ENCODE results near the gene RAB21.

Gene RAB21

DNA sequence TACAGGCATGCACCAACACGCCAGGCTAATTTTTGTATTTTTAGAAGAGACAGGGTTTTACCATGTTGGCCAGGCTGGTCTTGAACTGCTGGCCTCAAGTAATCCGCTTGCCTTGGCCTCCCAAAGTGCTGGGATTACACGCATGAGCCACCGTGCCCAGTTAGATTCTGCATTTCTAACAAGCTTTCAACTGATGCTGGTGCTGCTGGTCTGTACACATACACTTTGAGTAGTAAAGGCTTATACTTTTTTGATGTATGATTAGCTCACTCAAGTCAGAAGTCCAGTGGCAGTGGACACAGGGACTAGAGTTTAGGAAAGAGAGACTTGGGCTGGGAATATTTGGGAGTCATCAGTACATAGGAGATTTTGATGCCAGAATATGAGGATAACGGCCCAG lies 82.7 kb downstream of the RAB21 start:
- Histone ChIP-seq H3K18ac (ENCODE audit: low read length) (no peak overlapping the region), H3K36me3 (ENCODE audit: control insufficient read depth, insufficient read depth, low read length) (no peaks in the 10 kb centered on the region), H2BK15ac (replicated peaks; ENCODE audit: low read depth) (no peak overlapping the region), H3K4me1 (ENCODE audit: control insufficient read depth, low read depth, low read length) (peaks cover 3% of the 10 kb centered on the region), H3K79me2 (ENCODE audit: control insufficient read depth, insufficient read depth, low read length) (peaks cover 20% of the 10 kb centered on the region), H3K79me1 (ENCODE audit: low read length) (peaks cover 5% of the 10 kb centered on the region), H4K8ac (ENCODE audit: low read depth, low read length) (no peak overlapping the region), H3K4ac (ENCODE audit: low read depth, low read length) (no peak overlapping the region), H4K5ac (ENCODE audit: low read length) (no peak overlapping the region), H3K9ac (ENCODE audit: low read length) (no peak overlapping the region), H3K4me3 (ENCODE audit: low read length) (no peak overlapping the region), H3K4me2 (ENCODE audit: low read length) (no peak overlapping the region), H3K27me3 (ENCODE audit: insufficient read depth, low read length, poor library complexity) (no peaks in the 10 kb centered on the region), H3K27ac (ENCODE audit: low read depth, low read length) (no peak overlapping the region), H2AK5ac (ENCODE audit: low read length) (no peak overlapping the region), H2BK5ac (ENCODE audit: low read length) (no peak overlapping the region), H2BK120ac (ENCODE audit: low read depth, low read length) (no peak overlapping the region), H3K23ac (ENCODE audit: low read length) (no peak overlapping the region), H3K56ac (ENCODE audit: low read length) (no peak overlapping the region)
- DNase-seq = no peak
- WGBS (ENCODE audit: extremely low coverage, insufficient coverage, low lambda C conversion rate) = no CpG with 5 or more reads among the region's 5 CpGs

DNA sequence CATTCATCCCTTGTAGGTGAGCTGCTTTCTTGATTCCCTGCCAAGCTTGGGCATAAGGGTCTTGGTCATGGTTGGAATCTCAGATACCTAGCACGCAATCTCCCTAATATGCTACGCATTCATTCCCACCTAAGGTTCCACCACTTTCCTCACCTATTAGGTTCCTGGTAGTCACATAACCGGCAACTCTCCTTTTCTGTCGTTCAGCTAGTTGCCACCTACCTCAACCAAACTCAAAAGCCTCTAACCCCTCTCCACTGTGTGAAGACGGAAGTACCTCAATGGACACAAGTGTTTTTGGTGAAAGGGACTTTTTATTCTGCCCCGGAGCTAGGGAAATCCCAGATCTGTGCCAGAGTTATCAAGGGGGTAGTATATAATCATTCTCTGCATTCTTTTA lies 83.6 kb downstream of the RAB21 start:
- Histone ChIP-seq H3K4me1 (ENCODE audit: control insufficient read depth, low read depth, low read length) (peaks cover 3% of the 10 kb centered on the region), H4K5ac (ENCODE audit: low read length) (no peak overlapping the region), H2BK120ac (ENCODE audit: low read depth, low read length) (no peak overlapping the region), H2BK15ac (replicated peaks; ENCODE audit: low read depth) (no peak overlapping the region), H2BK5ac (ENCODE audit: low read length) (no peak overlapping the region), H3K23ac (ENCODE audit: low read length) (no peak overlapping the region), H4K8ac (ENCODE audit: low read depth, low read length) (no peak overlapping the region), H3K27me3 (ENCODE audit: insufficient read depth, low read length, poor library complexity) (no peaks in the 10 kb centered on the region), H3K79me1 (ENCODE audit: low read length) (peaks cover 5% of the 10 kb centered on the region), H3K4me3 (ENCODE audit: low read length) (no peak overlapping the region), H3K27ac (ENCODE audit: low read depth, low read length) (no peak overlapping the region), H2AK5ac (ENCODE audit: low read length) (no peak overlapping the region), H3K56ac (ENCODE audit: low read length) (no peak overlapping the region), H3K79me2 (ENCODE audit: control insufficient read depth, insufficient read depth, low read length) (peaks cover 22% of the 10 kb centered on the region), H3K18ac (ENCODE audit: low read length) (no peak overlapping the region), H3K4me2 (ENCODE audit: low read length) (no peak overlapping the region), H3K36me3 (ENCODE audit: control insufficient read depth, insufficient read depth, low read length) (no peaks in the 10 kb centered on the region), H3K9ac (ENCODE audit: low read length) (no peak overlapping the region), H3K4ac (ENCODE audit: low read depth, low read length) (no peak overlapping the region)
- no CpG with 5 or more reads among the region's 6 CpGs for whole genome bisulfite sequencing (ENCODE audit: extremely low coverage, insufficient coverage, low lambda C conversion rate)
- no peak for DNase-seq

DNA sequence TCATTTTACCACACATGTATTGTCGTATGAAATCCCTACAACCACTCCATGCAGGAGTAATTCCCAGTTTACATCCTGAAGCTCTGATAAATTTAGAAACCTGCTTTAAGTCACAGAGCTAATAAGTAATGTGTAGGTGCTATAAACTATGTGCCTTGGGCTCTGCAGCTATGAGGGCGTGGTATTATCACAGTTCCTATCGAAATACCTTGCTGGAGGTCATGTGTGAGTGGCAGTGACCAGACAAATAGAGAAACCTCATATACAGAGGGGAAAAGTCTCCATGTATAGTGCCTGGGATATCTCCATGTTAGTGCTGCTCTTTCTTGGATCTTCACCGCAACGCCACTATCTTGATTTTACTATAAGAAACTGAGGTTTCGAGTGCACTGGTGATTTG lies 84.0 kb downstream of the RAB21 start:
- H3K79me2 ChIP-seq (ENCODE audit: control insufficient read depth, insufficient read depth, low read length) = peaks cover 24% of the 10 kb centered on the region
- WGBS (ENCODE audit: extremely low coverage, insufficient coverage, low lambda C conversion rate) = no CpG with 5 or more reads among the region's 6 CpGs

DNA sequence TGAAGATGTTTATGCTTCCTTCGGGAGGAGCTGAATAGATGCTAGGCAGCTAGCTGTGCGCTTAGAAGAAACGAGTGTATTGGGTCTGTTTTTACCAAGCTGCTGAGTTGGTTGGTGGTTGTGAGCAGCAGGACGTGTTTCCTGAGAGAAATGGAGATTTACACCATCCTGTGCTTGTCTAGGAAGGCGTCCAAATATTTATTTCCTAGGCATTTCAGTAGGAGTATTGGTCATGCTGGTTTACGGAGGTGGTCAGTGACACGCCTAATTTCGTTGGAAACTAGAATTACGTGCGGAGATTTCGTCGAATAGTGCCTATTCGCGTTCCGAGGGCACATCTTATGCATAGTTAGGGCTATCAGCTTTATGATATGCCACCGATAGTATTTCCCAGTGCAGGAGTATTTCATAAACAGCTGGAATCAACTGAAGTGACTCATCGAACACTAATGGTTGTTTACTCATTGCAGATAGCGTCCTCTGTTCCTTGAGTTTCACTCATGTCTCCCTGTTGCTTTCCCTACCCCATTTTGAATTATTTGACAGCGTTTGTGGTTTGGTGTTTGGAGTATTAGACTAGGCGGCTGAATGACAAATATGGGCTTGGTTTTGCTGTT lies 85.7 kb downstream of the RAB21 start:
- no peaks in the 10 kb centered on the region for H3K36me3 ChIP-seq (ENCODE audit: control insufficient read depth, insufficient read depth, low read length)
- peak overlapping the region; percentile 84 for H3K56ac ChIP-seq (ENCODE audit: low read length)
- peak overlapping the region; percentile 74 for H3K4me3 ChIP-seq (ENCODE audit: low read length)
- H3K27ac ChIP-seq (ENCODE audit: low read depth, low read length) = no peak overlapping the region
- peak overlapping the region; percentile 80 for H3K9ac ChIP-seq (ENCODE audit: low read length)
- DNase-seq = peak; percentile 48
- H3K18ac ChIP-seq (ENCODE audit: low read length) = no peak overlapping the region
- peaks cover 9% of the 10 kb centered on the region for H3K79me1 ChIP-seq (ENCODE audit: low read length)
- no peak overlapping the region for H2BK5ac ChIP-seq (ENCODE audit: low read length)
- no CpG with 5 or more reads among the region's 20 CpGs for WGBS (ENCODE audit: extremely low coverage, insufficient coverage, low lambda C conversion rate)
- H2BK120ac ChIP-seq (ENCODE audit: low read depth, low read length) = no peak overlapping the region
- peaks cover 33% of the 10 kb centered on the region for H3K79me2 ChIP-seq (ENCODE audit: control insufficient read depth, insufficient read depth, low read length)
- H3K27me3 ChIP-seq (ENCODE audit: insufficient read depth, low read length, poor library complexity) = no peaks in the 10 kb centered on the region
- no peak overlapping the region for H4K8ac ChIP-seq (ENCODE audit: low read depth, low read length)
- H3K4me2 ChIP-seq (ENCODE audit: low read length) = peak overlapping the region; percentile 95
- H2BK15ac ChIP-seq (replicated peaks; ENCODE audit: low read depth) = no peak overlapping the region
- H2AK5ac ChIP-seq (ENCODE audit: low read length) = no peak overlapping the region
- peaks cover 3% of the 10 kb centered on the region for H3K4me1 ChIP-seq (ENCODE audit: control insufficient read depth, low read depth, low read length)
- H3K23ac ChIP-seq (ENCODE audit: low read length) = no peak overlapping the region
- peak overlapping the region; percentile 79 for H3K4ac ChIP-seq (ENCODE audit: low read depth, low read length)
- H4K5ac ChIP-seq (ENCODE audit: low read length) = no peak overlapping the region

More for the DNA sequence above, 84.0 kb downstream of the RAB21 start:
- H3K23ac ChIP-seq (ENCODE audit: low read length) = no peak overlapping the region
- H3K4ac ChIP-seq (ENCODE audit: low read depth, low read length) = peak overlapping the region; percentile 65
- H4K8ac ChIP-seq (ENCODE audit: low read depth, low read length) = no peak overlapping the region
- no peaks in the 10 kb centered on the region for H3K27me3 ChIP-seq (ENCODE audit: insufficient read depth, low read length, poor library complexity)
- H2BK120ac ChIP-seq (ENCODE audit: low read depth, low read length) = no peak overlapping the region
- no peak overlapping the region for H2BK15ac ChIP-seq (replicated peaks; ENCODE audit: low read depth)
- no peak overlapping the region for H3K56ac ChIP-seq (ENCODE audit: low read length)
- no peak overlapping the region for H3K4me3 ChIP-seq (ENCODE audit: low read length)
- H2BK5ac ChIP-seq (ENCODE audit: low read length) = no peak overlapping the region
- H3K18ac ChIP-seq (ENCODE audit: low read length) = no peak overlapping the region
- no peak overlapping the region for H3K4me2 ChIP-seq (ENCODE audit: low read length)
- peaks cover 7% of the 10 kb centered on the region for H3K79me1 ChIP-seq (ENCODE audit: low read length)
- H3K9ac ChIP-seq (ENCODE audit: low read length) = no peak overlapping the region
- no peak overlapping the region for H2AK5ac ChIP-seq (ENCODE audit: low read length)
- no peak overlapping the region for H3K27ac ChIP-seq (ENCODE audit: low read depth, low read length)
- no peak overlapping the region for H4K5ac ChIP-seq (ENCODE audit: low read length)
- H3K36me3 ChIP-seq (ENCODE audit: control insufficient read depth, insufficient read depth, low read length) = no peaks in the 10 kb centered on the region
- no peak for DNase-seq
- H3K4me1 ChIP-seq (ENCODE audit: control insufficient read depth, low read depth, low read length) = peaks cover 3% of the 10 kb centered on the region

DNA sequence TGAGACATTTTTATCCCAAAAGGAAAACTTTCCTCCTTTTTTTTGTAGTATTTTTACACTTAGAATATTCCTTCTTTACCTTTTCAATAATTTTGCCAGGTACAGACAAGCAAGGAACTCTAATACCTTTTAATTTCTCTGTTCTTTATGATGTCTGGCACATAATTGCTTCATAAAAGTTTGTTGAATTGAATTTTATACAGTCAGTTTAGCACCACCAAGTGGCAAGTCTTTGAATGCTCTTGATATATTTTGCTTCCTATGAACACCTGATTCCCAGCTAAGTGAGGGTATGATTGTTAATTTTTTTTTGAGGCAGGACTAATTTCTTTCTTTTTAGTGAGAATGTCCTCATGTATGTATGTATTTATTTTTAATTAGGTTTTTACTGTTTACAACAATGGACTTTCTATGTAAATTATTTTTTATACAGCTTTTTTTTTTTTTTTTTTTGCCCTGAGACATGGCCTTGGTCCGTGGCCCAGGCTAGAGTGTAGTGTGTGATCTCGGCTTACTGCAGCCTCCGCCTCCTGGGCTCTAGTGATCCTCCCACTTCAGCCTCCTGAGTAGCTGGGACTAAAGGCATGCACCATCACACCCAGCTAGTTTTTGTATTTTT lies 91.8 kb downstream of the RAB21 start:
- Histone ChIP-seq H3K4me2 (ENCODE audit: low read length) (no peak overlapping the region), H3K23ac (ENCODE audit: low read length) (no peak overlapping the region), H3K79me1 (ENCODE audit: low read length) (peaks cover 7% of the 10 kb centered on the region), H3K9ac (ENCODE audit: low read length) (no peak overlapping the region), H2BK5ac (ENCODE audit: low read length) (no peak overlapping the region), H2BK120ac (ENCODE audit: low read depth, low read length) (no peak overlapping the region), H3K79me2 (ENCODE audit: control insufficient read depth, insufficient read depth, low read length) (peaks cover 29% of the 10 kb centered on the region), H3K4ac (ENCODE audit: low read depth, low read length) (no peak overlapping the region), H3K27me3 (ENCODE audit: insufficient read depth, low read length, poor library complexity) (no peaks in the 10 kb centered on the region), H2AK5ac (ENCODE audit: low read length) (no peak overlapping the region), H3K18ac (ENCODE audit: low read length) (no peak overlapping the region), H3K4me3 (ENCODE audit: low read length) (no peak overlapping the region), H4K8ac (ENCODE audit: low read depth, low read length) (no peak overlapping the region), H3K4me1 (ENCODE audit: control insufficient read depth, low read depth, low read length) (no peaks in the 10 kb centered on the region), H3K56ac (ENCODE audit: low read length) (no peak overlapping the region), H4K5ac (ENCODE audit: low read length) (no peak overlapping the region), H3K27ac (ENCODE audit: low read depth, low read length) (no peak overlapping the region), H3K36me3 (ENCODE audit: control insufficient read depth, insufficient read depth, low read length) (no peaks in the 10 kb centered on the region), H2BK15ac (replicated peaks; ENCODE audit: low read depth) (no peak overlapping the region)
- WGBS (ENCODE audit: extremely low coverage, insufficient coverage, low lambda C conversion rate) = no CpG with 5 or more reads among the region's 3 CpGs
- DNase-seq = peak; percentile 21

DNA sequence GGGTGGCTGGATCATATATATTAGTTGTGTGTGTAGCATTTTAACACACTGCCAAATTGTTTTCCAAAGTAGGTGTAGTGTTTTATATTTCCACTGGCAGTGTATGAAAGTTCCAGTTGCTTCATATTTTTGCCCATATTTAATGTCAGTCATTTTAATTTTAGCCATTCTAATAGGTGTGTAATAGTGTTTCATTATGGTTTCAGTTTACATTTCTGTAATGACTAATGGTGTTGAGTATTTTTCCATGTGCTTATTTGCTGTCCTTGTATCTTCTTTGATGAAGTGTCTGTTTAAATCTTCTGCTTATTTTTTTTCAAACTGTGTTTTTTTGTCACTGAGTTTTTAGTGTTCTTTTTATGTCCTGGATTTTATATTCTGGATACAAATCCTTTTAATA lies 93.5 kb downstream of the RAB21 start:
- DNase-seq = no peak
- Histone ChIP-seq H3K79me2 (ENCODE audit: control insufficient read depth, insufficient read depth, low read length) (peaks cover 23% of the 10 kb centered on the region), H3K4ac (ENCODE audit: low read depth, low read length) (no peak overlapping the region), H3K18ac (ENCODE audit: low read length) (no peak overlapping the region), H3K9ac (ENCODE audit: low read length) (no peak overlapping the region), H3K27me3 (ENCODE audit: insufficient read depth, low read length, poor library complexity) (no peaks in the 10 kb centered on the region), H2BK15ac (replicated peaks; ENCODE audit: low read depth) (no peak overlapping the region), H2BK5ac (ENCODE audit: low read length) (no peak overlapping the region), H2AK5ac (ENCODE audit: low read length) (no peak overlapping the region), H3K4me1 (ENCODE audit: control insufficient read depth, low read depth, low read length) (no peaks in the 10 kb centered on the region), H3K36me3 (ENCODE audit: control insufficient read depth, insufficient read depth, low read length) (no peaks in the 10 kb centered on the region), H3K4me3 (ENCODE audit: low read length) (no peak overlapping the region), H4K5ac (ENCODE audit: low read length) (no peak overlapping the region), H3K79me1 (ENCODE audit: low read length) (peaks cover 9% of the 10 kb centered on the region), H3K27ac (ENCODE audit: low read depth, low read length) (no peak overlapping the region), H3K56ac (ENCODE audit: low read length) (no peak overlapping the region), H2BK120ac (ENCODE audit: low read depth, low read length) (no peak overlapping the region), H3K4me2 (ENCODE audit: low read length) (no peak overlapping the region), H3K23ac (ENCODE audit: low read length) (no peak overlapping the region), H4K8ac (ENCODE audit: low read depth, low read length) (no peak overlapping the region)

All from mesendoderm (in vitro differentiated cells).